Esophagus squamous epithelium (tissue), 4 donors: ENCODE measurements around the gene EIF2D.
A peak's percentile ranks its signal among the peaks of the same experiment; 100 is the strongest.

ENCODE experiments used
- CTCF ChIP-seq, 6 experiments: fragments of 450-650 bp in 4 of 6; fragments of 200-600 bp in 2 of 6; sonication (generic) in 2 of 6; IDR thresholded peaks; one replicate each; pipeline ENCODE4 v1.5.1; 2016 to 2019; ENCODE audit warnings: antibody characterized with exemption in 6 of 6, mild to moderate bottlenecking in 4 of 6, moderate library complexity in 4 of 6
- POLR2A ChIP-seq, 4 donors: fragments of 450-650 bp; IDR thresholded peaks; one replicate each; pipeline ENCODE4 v1.6.1; 2017; ENCODE audit warnings: antibody characterized with exemption in 4 of 4, mild to moderate bottlenecking in 4 of 4, moderate library complexity in 3 of 4

GRCh38 chr1:206631085-206631509 is 18.8 kb upstream of the EIF2D start:
- TF ChIP-seq CTCF (IDR thresholded peaks at IDR 0.05) (peak in 4 of 6 experiments; percentile 5 to 48 (median 36)), POLR2A (IDR thresholded peaks at IDR 0.05) (no peak)
